Stimulated activated CD4-positive, alpha-beta T cell treated with anti-CD3 and anti-CD28 coated beads, Interleukin-4, amount 100 ng/mL, for 4 hours (primary cell): ENCODE data around the gene C1orf146.
"Not testable (repeated sequence)": the region's sequence is repeated elsewhere in the genome, so short reads cannot be mapped to it uniquely, and the experiment has no call there.

Experiments
- DNase-seq, 2 experiments: peaks; one replicate each; pipeline ENCODE4 v3.0.0-alpha.2; 2020

C1orf146 gene, protein sequence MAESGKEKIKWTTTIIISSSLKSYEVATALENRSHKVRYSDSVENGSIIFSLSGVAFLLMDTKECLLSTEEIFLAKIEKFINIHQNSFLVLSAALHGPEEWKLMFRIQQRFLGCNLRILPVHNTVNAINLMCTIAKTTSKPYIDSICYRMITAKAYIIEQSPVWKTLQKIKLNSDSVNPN

DNA sequence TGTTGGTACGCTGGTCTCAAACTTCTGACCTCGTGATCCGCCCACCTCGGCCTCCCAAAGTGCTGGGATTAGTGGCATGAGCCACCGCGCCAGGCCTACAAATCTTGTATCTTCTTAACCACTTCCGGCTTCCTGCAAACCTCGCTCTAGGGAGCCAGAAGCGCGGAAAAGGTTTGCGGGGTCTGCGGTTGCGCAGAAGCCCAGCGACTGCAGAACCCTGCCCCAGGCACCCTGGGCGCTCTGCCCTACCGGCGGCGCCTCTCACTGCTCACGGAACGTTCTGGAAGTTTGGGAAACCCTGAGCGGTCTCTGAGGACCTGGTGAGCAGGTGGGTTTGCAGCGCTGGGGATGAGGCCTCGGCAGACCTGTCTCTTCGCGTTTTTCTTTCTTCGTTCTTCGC lies at the start of gene C1orf146:
C1orf146 (plus strand) TSS at position 195 of the 400 bp plus-strand sequence. CDS start 13,506 bp downstream, outside the sequence.
- DNase-seq: no peak

DNA sequence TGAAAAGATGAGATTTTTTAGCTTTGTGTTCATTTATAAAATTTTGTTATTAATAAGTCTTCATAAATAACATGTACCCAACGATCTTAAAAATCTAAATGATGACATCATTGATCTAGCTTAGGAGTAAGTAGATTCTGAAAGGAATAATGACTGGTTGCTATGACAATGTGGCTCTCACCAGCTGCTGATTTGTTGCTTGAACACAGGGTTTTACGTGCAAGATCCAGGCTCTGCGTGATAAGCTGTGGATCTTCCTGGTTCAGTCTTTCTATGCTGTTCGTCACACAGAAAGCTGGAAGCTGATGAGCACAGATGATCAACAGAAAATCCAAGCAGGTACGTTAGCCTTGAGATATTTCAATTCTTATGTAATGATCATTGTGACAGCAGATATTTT lies 49.1 kb upstream of the C1orf146 start:
- no peak for DNase-seq

DNA sequence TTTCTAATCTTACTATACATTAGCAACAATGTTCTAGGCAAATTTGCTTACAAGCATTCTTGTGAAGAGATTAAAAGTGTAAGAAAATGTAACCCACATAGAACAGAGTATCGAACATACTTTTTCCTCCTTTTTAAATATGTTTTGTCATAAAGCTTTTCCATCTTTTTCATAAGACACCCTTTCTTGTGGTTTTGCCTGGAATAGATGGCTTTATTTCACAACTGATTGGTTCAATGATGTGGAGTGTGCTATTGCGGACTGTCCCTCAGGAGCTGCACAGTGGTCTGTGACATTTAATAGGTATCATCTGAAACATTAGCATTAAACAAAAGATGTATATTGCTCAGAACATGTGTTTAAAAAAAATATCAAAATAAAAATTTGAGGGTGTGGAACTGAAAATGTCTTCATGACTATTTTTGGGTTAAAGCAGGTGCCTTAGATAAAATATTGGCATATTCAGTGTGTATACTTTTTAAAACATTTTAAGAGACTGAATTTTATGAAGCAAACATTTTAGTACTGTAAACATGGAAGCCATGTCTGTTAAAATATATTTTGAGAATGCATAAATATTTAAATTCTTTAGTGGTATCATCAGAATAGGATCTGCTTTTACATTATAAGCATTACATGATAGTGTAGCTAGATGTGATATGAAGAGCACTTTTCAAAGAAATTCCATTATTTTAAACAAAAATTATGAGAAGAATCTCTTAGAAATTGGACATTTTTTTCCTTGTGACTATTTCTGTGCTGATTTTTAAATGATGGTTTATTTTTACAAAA lies 48.3 kb upstream of the C1orf146 start:
- DNase-seq: no peak

DNA sequence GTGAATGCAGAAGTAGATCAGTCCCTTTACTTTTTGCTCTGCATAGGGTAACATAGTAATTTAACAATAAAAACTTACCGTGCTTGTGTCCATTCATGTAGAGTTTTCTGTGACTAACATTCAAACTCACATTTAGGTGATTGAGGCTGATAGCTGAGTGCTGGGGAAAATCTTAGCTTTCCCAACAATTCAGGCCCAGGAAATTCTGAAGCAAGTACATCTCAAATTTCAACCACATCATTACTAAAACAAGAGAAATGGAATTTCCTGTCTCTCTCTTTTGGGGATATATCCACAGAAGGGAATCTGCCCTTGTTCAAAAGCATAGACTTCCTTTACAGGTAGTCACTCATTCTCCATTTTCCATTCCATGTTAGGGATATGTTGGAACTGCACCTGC lies 33.1 kb upstream of the C1orf146 start:
- no peak for DNase-seq

DNA sequence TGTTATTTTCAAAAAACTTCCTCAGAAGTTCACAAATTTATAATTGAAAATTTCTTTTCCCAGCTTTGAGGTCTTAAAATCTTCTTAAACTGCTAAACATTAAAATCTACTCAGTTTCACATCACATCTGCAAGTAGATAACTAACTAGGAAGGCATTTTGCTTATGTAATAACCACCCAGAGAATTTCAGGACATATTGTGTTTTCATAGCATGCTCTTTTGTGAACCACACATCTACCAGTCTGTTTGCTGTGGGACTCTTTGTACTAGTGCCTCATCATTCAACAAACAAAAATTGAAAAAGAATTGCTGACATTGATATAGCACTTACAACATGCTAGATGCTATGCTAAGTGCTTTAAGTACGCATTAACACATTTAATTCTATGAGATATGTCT lies 31.6 kb upstream of the C1orf146 start:
- no peak for DNase-seq

DNA sequence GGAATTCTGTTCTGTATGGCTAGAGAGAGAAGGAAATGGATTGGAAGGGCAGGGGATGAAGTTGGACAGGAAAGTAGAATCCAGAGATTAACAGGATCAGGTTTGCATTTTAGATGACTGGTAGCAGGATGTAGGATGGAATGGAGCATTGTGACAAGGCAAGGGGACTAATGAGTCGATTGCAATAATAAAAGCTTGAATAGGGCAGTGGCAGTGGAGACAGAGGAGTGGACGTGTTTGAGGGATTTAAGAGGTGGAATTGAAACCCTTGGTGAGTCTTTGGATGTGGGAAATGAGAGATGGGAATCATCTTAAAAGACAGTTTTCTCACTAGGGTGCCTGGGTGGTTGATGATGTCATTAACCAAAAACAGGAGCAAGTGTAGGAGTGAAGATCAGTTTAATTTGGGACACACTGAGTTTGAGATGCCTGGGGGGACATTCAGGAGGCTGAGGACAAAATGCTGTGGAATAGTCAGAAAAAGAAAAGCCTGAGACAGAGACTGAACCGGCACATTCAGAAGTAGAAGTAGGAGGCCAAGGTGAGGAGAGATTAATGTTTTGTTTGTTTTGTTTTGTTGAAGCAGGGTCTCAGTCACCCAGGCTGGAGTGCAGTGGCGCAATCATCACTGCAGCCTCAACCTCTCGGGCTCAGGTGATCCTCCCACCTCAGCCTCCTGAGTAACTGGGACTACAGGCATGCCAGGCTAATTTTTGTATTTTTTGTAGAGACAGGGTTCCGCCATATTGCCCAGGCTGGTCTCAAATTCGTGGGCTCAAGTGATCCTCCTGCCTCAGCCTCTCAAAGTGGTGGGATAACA lies 29.1 kb upstream of the C1orf146 start:
- no peak for DNase-seq

DNA sequence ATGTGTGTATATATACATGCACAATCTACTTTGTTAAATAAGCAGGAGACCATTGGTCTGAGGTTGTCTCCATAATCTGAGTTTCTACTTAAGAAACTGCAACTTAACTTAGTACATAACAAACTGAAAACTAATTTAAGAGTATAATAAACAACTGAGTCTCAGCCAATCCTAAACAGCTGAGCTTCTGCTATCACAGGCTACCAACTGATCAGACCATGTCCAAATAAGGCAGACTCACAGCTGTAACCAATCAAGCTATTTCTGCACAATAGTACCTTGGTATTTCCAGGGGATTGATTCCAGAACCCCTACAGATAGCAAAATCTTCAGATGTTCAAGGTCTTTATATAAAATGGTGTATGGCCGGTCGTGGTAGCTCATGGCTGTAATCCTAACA lies 26.0 kb upstream of the C1orf146 start:
- DNase-seq: no peak

DNA sequence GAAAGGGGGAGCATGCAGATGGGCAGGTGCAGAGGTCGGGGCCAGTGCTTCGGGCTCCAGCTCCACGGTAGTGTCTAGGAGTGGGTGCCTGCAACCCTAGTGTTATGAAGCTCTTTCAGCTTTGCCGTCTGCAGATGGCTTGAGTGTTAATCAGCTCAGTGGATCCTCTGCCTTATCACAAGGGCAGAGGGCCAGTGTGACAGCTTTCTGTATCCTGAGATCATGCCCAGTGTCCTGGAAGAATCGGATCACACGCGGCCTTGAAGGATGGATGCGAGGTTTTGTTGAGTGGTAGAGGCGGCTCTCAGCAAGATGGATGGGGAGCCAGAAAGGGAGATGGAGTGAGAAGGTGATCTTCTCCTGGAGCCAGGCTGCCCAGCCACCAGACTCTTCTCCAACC lies 25.5 kb upstream of the C1orf146 start:
- no peak for DNase-seq

DNA sequence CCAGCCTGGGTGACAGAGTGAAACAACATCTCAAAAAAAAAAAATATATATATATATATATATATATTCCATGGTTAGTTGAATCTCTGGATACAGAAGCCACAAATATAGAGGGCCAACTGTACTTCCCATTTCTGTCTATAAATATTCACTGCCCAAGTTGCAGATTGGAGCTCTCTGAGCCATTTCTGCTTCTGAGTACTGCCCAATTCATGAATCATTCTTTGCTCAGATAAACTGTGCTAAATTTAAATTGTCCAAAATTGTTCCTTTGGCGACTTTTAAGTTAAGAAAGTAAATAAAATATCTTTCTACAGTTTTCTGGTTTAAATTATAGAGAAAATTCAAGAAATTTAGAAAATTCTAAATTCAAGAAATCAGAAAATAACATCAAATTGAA lies 23.2 kb upstream of the C1orf146 start:
- DNase-seq: no peak

DNA sequence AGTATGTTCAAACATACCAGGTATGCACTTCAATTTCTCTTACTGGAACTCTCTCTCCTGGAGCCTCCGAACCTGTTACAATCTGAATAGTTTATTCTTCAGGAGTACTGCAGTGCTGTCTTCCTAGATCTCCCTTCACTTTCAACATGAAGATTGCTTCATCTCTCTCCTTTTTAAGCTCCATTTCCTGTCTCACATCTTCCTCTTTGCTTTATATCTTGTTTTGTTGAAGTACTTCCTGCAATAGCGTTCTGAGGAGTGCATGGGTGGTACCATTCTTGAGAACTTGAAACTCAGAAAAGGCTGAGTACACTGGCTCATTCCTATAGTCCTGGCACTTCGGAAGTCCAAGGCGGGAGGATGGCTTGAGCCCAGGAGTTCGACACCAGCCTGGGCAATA lies 15.7 kb upstream of the C1orf146 start:
- DNase-seq: no peak

DNA sequence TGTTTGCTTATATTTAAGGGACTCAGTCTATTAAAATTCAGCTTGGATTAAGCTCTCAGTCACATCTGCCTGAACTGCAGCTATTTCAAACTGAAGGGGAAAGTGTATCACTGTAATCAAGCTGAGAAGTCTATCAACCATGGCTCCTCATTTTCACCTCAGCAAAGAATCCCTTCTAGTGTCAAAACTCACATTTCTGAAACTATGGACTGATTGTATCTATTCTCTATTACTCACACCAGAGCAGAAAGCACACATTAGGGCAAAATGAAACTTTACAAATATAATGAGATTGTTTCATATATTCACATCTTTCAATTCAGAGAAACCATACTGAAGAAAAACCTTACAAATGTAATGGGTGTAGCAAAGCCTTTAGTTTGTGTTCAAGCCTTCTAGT lies 14.6 kb upstream of the C1orf146 start:
- DNase-seq: no peak

DNA sequence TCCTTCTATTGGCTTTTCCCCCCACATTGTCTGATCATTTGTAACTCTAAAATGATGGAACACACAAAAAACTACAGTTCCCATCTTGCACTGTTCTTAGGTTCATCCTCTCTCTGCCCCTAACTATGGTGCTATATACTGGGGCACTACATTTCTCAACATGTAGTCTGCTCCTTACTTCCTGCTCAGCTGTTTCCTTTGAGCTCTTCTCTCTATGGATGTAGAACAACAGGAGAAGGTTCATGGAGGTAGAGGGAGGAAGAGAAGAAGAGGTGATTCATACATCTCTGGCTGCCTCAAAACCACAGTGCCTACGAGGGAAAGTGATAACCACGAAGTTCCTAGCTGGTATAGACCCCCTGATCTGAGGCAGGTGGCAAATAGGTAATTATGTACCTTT lies 7.0 kb upstream of the C1orf146 start:
- DNase-seq: no peak

DNA sequence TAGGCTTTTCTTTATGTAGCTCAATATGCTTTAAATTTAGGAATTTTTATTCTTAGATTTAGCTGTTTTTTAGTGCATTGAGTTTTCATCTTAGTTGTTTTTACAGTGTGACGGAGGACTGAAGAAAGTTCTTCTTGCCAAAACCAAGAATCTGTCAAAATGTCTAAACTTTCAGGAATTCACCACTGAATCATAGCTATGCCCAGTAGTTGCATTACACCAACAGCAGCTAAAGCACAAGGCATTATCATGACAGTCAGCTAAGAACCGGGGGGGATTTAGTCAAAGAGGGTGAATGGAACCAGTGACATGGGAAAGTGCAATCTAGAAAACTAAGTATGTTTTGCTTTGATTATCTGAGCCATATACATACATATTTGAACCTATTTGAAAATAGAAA lies 6.5 kb upstream of the C1orf146 start:
- DNase-seq: no peak

DNA sequence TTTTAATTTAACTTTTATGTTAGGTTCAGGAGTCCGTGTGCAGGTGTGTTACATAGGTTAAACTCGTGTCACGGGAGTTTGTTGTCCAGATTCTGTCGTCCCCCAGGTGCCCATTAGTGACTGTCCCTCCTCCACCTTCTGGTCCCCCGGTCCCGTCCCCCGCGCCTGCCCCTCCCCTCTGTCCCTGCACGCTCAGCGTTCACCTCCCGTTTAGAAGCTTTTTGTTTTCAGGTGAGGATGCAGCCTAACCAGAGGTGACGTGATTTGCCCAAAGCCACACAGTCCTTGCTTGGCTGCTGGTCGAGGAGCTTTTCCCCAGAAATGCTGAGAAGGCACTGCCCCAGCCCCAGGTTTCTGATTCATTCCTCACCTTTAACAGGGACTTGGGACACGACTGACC lies 844 bp downstream of the C1orf146 start:
- DNase-seq: no peak

DNA sequence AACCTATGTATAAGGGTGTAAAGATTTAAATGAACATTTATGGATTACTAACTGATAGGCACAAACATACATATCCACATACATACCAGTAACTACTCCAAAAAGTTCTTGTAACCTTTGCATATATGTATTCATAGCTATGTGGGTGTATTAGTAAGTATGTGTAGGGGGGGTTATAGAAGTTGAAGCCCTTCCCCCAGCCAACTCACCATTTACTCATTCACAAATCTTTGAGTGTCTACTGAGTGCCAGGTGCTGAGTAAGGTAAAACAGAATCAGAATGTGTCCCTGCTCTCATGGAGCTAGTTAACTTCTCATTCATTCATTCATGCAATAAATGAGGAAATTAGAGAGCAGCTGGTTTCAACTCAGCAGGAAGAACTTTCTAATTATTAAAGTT lies 1.3 kb downstream of the C1orf146 start:
- DNase-seq: no peak

DNA sequence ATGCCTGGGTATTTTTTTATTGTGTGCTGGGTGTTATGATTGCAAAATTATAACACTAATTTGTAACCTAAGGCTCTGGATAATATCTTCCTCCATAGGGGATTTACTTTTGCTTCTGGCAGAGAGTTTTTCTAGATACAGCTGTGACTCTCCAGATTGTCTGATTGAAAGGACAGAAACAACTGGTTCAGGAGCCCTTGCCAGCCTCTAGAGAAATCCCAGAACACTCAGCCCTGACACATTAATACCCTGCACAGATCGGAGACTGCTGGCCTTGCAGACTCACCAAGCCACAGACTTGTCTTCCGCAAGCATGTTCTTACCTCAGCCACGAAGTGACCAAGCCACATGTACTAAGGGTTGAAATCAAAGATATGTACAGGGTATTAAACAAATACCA lies 10.7 kb downstream of the C1orf146 start:
- DNase-seq: no peak

DNA sequence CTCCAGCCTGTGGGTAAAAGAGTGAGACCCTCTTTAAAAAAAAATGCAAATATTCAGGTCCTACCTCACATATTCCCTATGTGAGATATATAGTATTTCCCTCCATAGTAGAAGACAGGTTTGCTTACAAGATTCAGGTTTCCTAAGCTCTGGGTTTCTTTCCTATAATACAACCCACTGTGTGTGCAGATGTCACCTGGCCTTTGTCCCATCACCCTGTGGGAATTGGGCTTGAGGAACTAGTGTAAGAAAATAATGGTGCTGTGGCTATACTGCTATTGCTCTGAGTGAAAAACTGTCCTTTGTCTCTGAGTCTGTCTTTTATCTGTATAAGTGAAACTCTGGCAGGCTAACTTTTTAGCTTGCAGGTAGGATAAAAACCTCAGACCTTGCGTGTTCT lies 13.0 kb downstream of the C1orf146 start:
- no peak for DNase-seq

DNA sequence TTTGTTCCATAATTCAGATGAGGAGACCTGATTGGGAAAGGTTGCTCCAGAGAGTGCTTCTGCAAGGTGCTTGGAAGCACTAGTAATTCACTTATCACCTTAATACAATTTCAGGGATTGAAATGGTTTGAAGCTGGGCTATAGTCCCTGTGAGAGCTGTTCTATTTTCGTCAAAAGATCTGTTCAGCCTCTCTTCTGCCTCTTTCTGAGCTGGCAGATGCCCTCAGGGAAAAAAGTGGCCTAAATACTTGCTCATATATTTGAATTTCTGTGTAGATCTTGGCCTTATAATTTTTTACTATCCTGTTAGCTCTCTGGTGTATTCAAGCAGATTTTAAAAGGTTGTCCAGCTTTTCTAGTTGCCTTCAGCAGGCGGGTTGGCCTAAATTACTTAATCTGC lies 22.3 kb downstream of the C1orf146 start:
- DNase-seq: no peak

DNA sequence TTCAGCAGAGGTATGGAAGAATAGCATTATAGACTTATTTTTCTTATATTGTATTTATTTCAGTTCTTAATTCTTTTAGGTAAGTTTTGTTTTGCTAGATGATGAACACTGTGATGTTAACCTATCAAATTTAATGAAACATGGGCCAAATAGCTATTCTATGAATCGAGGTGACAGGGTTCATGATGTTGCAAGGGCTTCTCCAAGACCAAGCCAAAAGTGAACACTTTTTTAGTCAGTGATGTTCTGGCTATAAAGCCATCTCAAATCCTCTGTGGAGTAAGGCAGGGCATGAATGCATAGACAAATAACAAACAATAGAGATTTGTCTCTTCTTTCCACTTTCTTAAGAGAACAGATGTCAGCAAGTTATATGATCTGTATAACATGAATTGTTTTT lies 26.7 kb downstream of the C1orf146 start:
- no peak for DNase-seq

DNA sequence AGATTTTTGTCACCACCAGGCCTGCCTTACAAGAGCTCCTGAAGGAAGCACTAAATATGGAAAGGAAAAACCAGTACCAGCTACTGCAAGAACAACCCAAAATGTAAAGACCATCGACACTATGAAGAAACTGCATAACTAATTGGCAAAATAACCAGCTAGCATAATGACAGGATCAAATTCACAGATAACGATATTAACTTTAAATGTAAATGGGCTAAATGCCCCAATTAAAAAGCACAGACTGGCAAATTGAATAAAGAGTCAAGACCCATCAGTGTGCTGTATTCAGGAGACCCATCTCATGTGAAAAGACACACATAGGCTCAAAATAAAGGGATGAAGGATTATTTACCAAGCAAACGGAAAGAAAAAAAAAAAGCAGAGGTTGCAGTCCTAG lies 37.0 kb downstream of the C1orf146 start:
- DNase-seq: not testable (repeated sequence)

DNA sequence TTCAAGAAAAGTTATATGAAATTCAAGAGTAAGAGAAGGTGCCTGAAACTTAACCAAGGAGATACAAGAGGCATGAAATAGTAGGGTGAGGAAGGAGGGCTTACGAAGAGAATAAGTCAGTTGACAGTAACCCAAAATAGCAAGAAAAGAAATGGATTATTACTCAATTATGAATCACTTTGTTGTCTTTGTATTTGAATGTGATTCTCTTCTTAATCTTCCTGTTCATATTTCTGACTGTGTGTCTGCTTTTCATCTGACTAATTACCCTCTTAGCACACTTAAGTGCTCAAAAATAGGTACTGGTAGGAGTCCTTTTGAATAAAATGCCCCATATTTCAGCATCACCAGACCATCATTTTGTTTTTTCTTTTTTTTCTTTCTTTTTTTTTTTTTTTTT lies 41.6 kb downstream of the C1orf146 start:
- DNase-seq: no peak

DNA sequence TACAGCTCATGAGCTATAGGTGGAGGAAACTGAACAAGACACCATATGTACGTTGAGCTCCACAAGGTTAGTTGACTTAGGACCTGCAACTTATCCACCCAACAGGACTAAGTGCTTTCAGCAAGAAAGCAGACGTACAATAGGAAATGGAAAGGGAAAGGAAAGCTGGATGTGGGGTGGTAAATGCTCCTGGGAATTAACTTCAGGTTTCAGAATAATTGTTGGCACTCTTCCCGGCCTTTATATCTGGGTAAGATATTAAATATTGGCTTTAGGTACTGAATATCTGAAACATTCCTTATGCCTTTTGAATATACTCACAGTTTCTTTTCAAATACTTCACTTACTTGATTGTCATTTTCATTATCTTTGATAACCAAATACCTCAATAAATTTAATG lies 44.8 kb downstream of the C1orf146 start:
- DNase-seq: no peak

DNA sequence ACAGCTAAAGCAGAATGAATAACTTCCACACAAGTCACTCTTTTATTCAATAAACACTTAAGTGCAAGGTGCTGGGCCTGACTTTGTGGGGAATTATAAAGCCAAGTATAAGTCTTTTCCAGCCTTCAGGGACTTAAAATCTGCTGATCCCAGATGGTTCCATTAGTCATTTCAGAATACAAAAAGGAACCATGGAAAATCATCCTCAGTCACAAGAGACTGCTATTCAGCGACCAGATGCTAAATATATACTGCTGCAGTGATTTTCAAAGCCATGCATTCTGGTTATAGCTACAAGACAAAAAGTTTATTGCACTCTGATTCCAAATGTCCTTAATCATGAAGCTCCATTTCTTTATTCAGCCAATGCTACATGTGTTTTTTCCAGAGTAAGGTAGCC lies 55.3 kb downstream of the C1orf146 start:
- no peak for DNase-seq

DNA sequence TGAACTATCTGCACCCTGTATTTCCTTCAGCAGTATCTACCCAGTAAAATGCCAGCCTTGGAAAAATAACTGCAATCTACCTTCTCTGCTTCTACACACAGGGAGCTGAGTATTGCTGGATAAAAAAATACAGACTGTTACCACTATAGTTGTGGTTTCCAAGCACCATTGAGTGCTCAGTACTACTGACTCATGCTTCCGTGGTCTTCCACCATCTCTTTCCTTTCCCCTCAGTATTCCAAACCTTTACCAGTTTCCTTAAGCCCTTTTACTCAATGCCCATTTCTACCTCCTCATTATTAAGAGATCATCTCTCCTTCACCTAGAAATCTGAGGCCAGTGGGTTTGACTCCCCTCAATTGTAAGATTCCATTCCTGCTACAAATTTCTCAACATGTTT lies 57.2 kb downstream of the C1orf146 start:
- DNase-seq: no peak
